ENCODE data around the gene RNF5.
"Not testable (repeated sequence)": the region's sequence is repeated elsewhere in the genome, so short reads cannot be mapped to it uniquely, and the experiment has no call there.

DNA sequence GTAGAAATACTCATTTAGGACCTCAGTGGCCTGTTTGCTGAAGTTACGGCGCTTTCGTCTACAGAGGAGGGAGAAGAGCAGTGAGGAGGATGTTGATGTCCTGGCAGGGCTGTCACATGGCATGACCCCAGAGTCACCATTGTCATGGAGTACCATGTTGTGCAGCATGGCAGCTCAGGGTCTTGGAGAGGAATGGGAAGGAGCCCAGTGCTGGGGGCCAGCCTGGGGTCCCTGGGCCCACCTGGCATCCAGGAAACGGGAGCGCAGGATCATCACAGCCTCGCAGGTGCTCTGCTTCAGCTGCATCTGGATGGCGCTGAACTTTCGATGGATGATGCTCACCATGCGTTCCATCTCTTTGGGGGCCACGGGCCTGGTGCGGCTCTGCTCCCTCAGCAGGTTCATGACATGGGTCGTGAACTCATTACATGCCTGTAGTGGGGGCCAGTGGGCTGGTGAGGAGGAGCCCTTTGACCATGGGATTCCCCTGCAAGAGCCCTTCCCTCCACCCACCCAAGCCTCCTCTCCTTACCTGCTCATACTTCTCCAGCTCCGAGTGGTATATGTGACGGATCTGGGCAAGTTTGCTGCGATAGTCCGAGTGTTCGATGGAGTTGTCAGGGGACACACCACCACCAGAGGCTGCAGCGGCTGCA, 9.6 kb downstream of the RNF5 start:
- TF ChIP-seq, protein P1, sequence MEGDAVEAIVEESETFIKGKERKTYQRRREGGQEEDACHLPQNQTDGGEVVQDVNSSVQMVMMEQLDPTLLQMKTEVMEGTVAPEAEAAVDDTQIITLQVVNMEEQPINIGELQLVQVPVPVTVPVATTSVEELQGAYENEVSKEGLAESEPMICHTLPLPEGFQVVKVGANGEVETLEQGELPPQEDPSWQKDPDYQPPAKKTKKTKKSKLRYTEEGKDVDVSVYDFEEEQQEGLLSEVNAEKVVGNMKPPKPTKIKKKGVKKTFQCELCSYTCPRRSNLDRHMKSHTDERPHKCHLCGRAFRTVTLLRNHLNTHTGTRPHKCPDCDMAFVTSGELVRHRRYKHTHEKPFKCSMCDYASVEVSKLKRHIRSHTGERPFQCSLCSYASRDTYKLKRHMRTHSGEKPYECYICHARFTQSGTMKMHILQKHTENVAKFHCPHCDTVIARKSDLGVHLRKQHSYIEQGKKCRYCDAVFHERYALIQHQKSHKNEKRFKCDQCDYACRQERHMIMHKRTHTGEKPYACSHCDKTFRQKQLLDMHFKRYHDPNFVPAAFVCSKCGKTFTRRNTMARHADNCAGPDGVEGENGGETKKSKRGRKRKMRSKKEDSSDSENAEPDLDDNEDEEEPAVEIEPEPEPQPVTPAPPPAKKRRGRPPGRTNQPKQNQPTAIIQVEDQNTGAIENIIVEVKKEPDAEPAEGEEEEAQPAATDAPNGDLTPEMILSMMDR (IDR thresholded peaks at IDR 0.05), result not testable (repeated sequence)
- TF ChIP-seq POLR2A, EP300 (IDR thresholded peaks at IDR 0.05): not testable (repeated sequence)
